Astrocyte of the cerebellum (primary cell): ENCODE results near the gene GRHL1.

Experiments
- DNase-seq: peaks from one replicate; pipeline ENCODE4 v3.0.0-alpha.2; 2011; ENCODE audit warnings: low read depth
- H3K4me3 ChIP-seq: 2 replicates; pipeline ENCODE4 v1.5.1; 2011; ENCODE audit warnings: mild to moderate bottlenecking, low read depth, low read length, moderate library complexity
- in situ Hi-C: cut with HindIII; loops from 2 replicates; pipeline ENCODE4 v1.10.0; 2017; ENCODE audit warnings: low sequenced_read_pairs
- TF ChIP-seq, protein P1 (sequence below): IDR thresholded peaks from 2 replicates; pipeline ENCODE4 v1.5.1; 2012; ENCODE audit warnings: low read length, low read depth, moderate library complexity, mild to moderate bottlenecking; ENCODE audit errors: missing control alignments

The GRHL1 gene

DNA sequence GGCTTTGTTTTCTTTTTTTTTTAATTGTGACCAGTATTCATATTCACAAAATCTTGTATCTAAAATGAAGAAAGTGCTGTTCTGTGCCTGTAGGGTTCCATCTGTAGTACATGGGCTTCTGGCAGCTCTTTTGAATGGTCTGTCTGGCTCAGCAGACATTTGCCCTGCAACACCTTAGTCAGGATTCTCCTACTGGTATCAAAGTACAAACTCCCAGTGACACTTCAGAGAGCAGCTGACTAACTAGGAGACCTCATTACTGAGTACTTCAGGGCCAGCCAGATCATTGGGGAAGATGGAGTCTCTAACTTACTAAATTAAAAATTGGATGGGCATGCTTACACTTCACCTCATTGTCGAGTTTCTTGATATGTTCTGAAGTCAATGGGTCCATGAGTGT, 39.7 kb downstream of the GRHL1 start:
- TF ChIP-seq, protein P1, sequence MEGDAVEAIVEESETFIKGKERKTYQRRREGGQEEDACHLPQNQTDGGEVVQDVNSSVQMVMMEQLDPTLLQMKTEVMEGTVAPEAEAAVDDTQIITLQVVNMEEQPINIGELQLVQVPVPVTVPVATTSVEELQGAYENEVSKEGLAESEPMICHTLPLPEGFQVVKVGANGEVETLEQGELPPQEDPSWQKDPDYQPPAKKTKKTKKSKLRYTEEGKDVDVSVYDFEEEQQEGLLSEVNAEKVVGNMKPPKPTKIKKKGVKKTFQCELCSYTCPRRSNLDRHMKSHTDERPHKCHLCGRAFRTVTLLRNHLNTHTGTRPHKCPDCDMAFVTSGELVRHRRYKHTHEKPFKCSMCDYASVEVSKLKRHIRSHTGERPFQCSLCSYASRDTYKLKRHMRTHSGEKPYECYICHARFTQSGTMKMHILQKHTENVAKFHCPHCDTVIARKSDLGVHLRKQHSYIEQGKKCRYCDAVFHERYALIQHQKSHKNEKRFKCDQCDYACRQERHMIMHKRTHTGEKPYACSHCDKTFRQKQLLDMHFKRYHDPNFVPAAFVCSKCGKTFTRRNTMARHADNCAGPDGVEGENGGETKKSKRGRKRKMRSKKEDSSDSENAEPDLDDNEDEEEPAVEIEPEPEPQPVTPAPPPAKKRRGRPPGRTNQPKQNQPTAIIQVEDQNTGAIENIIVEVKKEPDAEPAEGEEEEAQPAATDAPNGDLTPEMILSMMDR: no peak
- no peak for DNase-seq
- no peak overlapping the region for H3K4me3 ChIP-seq
- in situ Hi-C loops: no loop called here

DNA sequence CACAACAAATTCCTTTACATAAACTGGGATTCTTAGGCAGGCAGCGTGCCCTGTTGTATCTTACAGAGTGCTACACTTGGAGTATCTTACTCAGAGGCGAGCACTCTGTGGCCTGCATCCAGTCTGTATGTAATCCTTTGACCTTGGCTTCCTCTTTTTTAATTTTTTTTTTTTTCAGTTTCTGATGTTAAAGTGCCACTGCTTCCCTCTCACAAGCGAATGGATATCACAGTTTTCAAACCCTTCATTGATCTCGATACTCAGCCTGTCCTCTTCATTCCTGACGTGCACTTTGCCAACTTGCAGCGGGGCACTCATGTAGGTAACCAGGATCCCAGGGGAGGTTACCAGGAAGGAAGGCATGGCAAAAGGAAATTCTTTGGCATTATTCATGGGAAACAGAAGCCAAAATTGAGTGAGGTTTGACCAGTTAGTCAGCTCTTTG, 40.4 kb downstream of the GRHL1 start:
- no peak for DNase-seq
- in situ Hi-C loops: no loop called here
- no peak overlapping the region for H3K4me3 ChIP-seq
- TF ChIP-seq, protein P1: no peak

GRCh38 chr2:9992427-9993187, 41.1 kb downstream of the GRHL1 start:
- in situ Hi-C loops: no loop called here
- TF ChIP-seq, protein P1: no peak
- DNase-seq: no peak
- no peak overlapping the region for H3K4me3 ChIP-seq

- no peak overlapping the region for H3K4me3 ChIP-seq
- TF ChIP-seq, protein P1: no peak
- no peak for DNase-seq
- in situ Hi-C loops: no loop called here
Measured at GRCh38 chr2:9993488-9994165, 42.1 kb downstream of the GRHL1 start.

- in situ Hi-C loops: no loop called here
- DNase-seq: no peak
- TF ChIP-seq, protein P1: no peak
- H3K4me3 ChIP-seq: no peak overlapping the region
Measured at GRCh38 chr2:9994462-9994861, 43.0 kb downstream of the GRHL1 start.

GRCh38 chr2:9995059-9995458, 43.6 kb downstream of the GRHL1 start:
- in situ Hi-C loops: no loop called here
- H3K4me3 ChIP-seq: no peak overlapping the region
- DNase-seq: no peak
- TF ChIP-seq, protein P1: no peak
